HepG2 (cell line): ENCODE data around the gene AMDHD1. TPM values are rescaled to one million over a fixed set of nuclear protein-coding genes. Genes with fewer than 3 reads are reported as not detected.

Experiments used
- CBX2 ChIP-seq, 2 experiments: fragments of 200-600 bp in 1 of 2; sonication (generic); formaldehyde crosslinking in 1 of 2; IDR thresholded peaks; 2 replicates each; pipeline versions ENCODE4 v1.7.0 to v1.8.1; 2018 to 2022; ENCODE audit warnings: low read depth in 2 of 2, low read length in 1 of 2, mild to moderate bottlenecking in 1 of 2, missing genetic modification reagents in 1 of 2
- E2F2 ChIP-seq: sonication (generic); formaldehyde crosslinking; IDR thresholded peaks from 2 replicates; pipeline ENCODE4 v1.4.0; 2020; ENCODE audit warnings: missing genetic modification reagents, borderline replicate concordance
- FOSL2 ChIP-seq: sonication (generic); formaldehyde crosslinking; IDR thresholded peaks from 2 replicates; pipeline ENCODE4 v1.4.0; 2020; ENCODE audit warnings: missing genetic modification reagents
- MLLT10 ChIP-seq: sonication (generic); formaldehyde crosslinking; IDR thresholded peaks from 2 replicates; pipeline ENCODE4 v1.4.0; 2020; ENCODE audit warnings: missing genetic modification reagents
- MTF1 ChIP-seq: sonication (generic); formaldehyde crosslinking; IDR thresholded peaks from 2 replicates; pipeline ENCODE4 v1.5.0; 2020; ENCODE audit warnings: missing genetic modification reagents
- NR2F1 ChIP-seq, 2 experiments: fragments of 450-650 bp in 1 of 2; formaldehyde crosslinking in 1 of 2; IDR thresholded peaks; 2 replicates each; pipeline versions ENCODE4 v1.5.0 to v1.6.1; 2016 to 2020; ENCODE audit warnings: mild to moderate bottlenecking in 1 of 2, missing compliant biosample characterization in 1 of 2, missing genetic modification reagents in 1 of 2, moderate library complexity in 1 of 2
- PAWR ChIP-seq: sonication (generic); formaldehyde crosslinking; IDR thresholded peaks from 2 replicates; pipeline ENCODE4 v1.4.0; 2020; ENCODE audit warnings: missing genetic modification reagents, mild to moderate bottlenecking, borderline replicate concordance
- TCF12 ChIP-seq, 2 experiments: fragments of 450-650 bp in 1 of 2; sonication (generic) in 1 of 2; formaldehyde crosslinking in 1 of 2; IDR thresholded peaks; 2 replicates each; pipeline versions ENCODE4 v1.6.1 to v1.8.0; 2017 to 2022; ENCODE audit warnings: antibody characterized with exemption in 1 of 2, mild to moderate bottlenecking in 1 of 2, missing genetic modification reagents in 1 of 2, moderate library complexity in 1 of 2
- TERF1 ChIP-seq: sonication (generic); formaldehyde crosslinking; IDR thresholded peaks from 2 replicates; pipeline ENCODE4 v1.8.0; 2022; ENCODE audit warnings: mild to moderate bottlenecking, missing genetic modification reagents, moderate library complexity
- TFDP1 ChIP-seq: IDR thresholded peaks from 2 replicates; pipeline ENCODE4 v1.6.1; 2016; ENCODE audit warnings: missing compliant biosample characterization, missing genetic modification reagents, borderline replicate concordance
- ZBTB37 ChIP-seq: sonication (generic); formaldehyde crosslinking; IDR thresholded peaks from 2 replicates; pipeline ENCODE4 v1.4.0; 2020; ENCODE audit warnings: mild to moderate bottlenecking, missing genetic modification reagents
- ZFP91 ChIP-seq: sonication (generic); formaldehyde crosslinking; IDR thresholded peaks from 2 replicates; pipeline ENCODE4 v1.9.0; 2022; ENCODE audit warnings: missing genetic modification reagents, mild to moderate bottlenecking, borderline replicate concordance
- ZFYVE20 ChIP-seq: sonication (generic); formaldehyde crosslinking; IDR thresholded peaks from 2 replicates; pipeline ENCODE4 v1.8.0; 2023; ENCODE audit warnings: low read depth, mild to moderate bottlenecking, moderate library complexity, missing genetic modification reagents, borderline replicate concordance
- ZNF274 ChIP-seq: sonication (generic); formaldehyde crosslinking; IDR thresholded peaks from 2 replicates; pipeline ENCODE4 v1.5.1; 2020; ENCODE audit warnings: mild to moderate bottlenecking, missing genetic modification reagents
- ZNF280B ChIP-seq: sonication (generic); formaldehyde crosslinking; IDR thresholded peaks from 2 replicates; pipeline ENCODE4 v1.5.0; 2020; ENCODE audit warnings: missing genetic modification reagents, mild to moderate bottlenecking, borderline replicate concordance
- ZNF550 ChIP-seq: sonication (generic); formaldehyde crosslinking; IDR thresholded peaks from 2 replicates; pipeline ENCODE4 v1.4.0; 2020; ENCODE audit warnings: mild to moderate bottlenecking, missing genetic modification reagents, borderline replicate concordance
- ZNF605 ChIP-seq: sonication (generic); formaldehyde crosslinking; IDR thresholded peaks from 2 replicates; pipeline ENCODE4 v1.8.0; 2022; ENCODE audit warnings: mild to moderate bottlenecking, missing genetic modification reagents
- ZNF709 ChIP-seq: sonication (generic); formaldehyde crosslinking; IDR thresholded peaks from 2 replicates; pipeline ENCODE4 v1.5.0; 2020; ENCODE audit warnings: mild to moderate bottlenecking, missing genetic modification reagents
- polyA plus RNA-seq, 8 experiments: library from polyadenylated mRNA; depleted of rRNA in 3 of 8; stranded (reverse) in 7 of 8; unstranded in 1 of 8; fragments of >200 nt; fragmentation: Illumina TruSeq in 4 of 8; extraction: Trizol in 4 of 8; gene quantifications; 2 replicates each; pipeline versions ENCODE4 v1.2.1 to v1.2.3, GENCODE V29; 2011 to 2016; ENCODE audit warnings: low read depth in 4 of 8, missing spikeins in 1 of 8, mixed read lengths in 1 of 8; ENCODE audit not compliant: insufficient read depth in 1 of 8
- total RNA-seq, 5 experiments: library from RNA; depleted of rRNA; stranded (reverse); fragments of >200 nt; fragmentation: Illumina TruSeq; extraction: Trizol; gene quantifications; 2 replicates each; pipeline ENCODE4 v1.2.3, GENCODE V29; 2016; ENCODE audit warnings: low read depth in 1 of 5

Gene AMDHD1
- total and polyA plus RNA-seq, 2 of the 13 experiments (the other 11 are each of a cell fraction or from before 2014, with no cell fraction given): 6.5 to 29.6 TPM

GRCh38 chr12:95995238-95996031, 52.3 kb downstream of the AMDHD1 start (continued):
- TF ChIP-seq TFDP1 (no peak), ZBTB37 (no peak), ZNF280B (CRISPR knock-in tag) (0 out of 2 replicates have a peak, but pooled peaks have one; percentile 43), ZNF274 (CRISPR knock-in tag) (peak; percentile 52; the same call in 1 of the 2 replicates), ZFYVE20 (CRISPR knock-in tag) (no peak), MTF1 (CRISPR knock-in tag) (no peak), CBX2 (IDR thresholded peaks at IDR 0.05; ENCODE audit: low read depth, low read length) (no peak), CBX2 (CRISPR knock-in tag; IDR thresholded peaks at IDR 0.05; ENCODE audit: low read depth) (peak; percentile 17; the same call in 1 of the 2 replicates), ZNF709 (CRISPR knock-in tag) (0 out of 2 replicates have a peak, but pooled peaks have one; percentile 57), PAWR (no peak), NR2F1 (CRISPR knock-in tag; IDR thresholded peaks at IDR 0.05) (no peak), TCF12 (IDR thresholded peaks at IDR 0.05) (no peak), TCF12 (CRISPR knock-in tag; IDR thresholded peaks at IDR 0.05) (no peak), TERF1 (CRISPR knock-in tag) (no peak), E2F2 (CRISPR knock-in tag) (no peak), ZNF550 (no peak), MLLT10 (no peak), FOSL2 (CRISPR knock-in tag) (no peak), ZFP91 (CRISPR knock-in tag) (peak; percentile 53; the same call in 1 of the 2 replicates), ZNF605 (CRISPR knock-in tag) (0 out of 2 replicates have a peak, but pooled peaks have one; percentile 58)
